GM21723 (cell line): ENCODE measurements around the gene EPHA4.

ENCODE experiments used
- ATAC-seq: cut with Tn5 transposase; IDR thresholded peaks from one replicate; pipeline ENCODE4 v1.9.1; 2021; ENCODE audit warnings: mild to moderate bottlenecking, moderate library complexity; ENCODE audit not compliant: unreplicated experiment

EPHA4 gene

DNA sequence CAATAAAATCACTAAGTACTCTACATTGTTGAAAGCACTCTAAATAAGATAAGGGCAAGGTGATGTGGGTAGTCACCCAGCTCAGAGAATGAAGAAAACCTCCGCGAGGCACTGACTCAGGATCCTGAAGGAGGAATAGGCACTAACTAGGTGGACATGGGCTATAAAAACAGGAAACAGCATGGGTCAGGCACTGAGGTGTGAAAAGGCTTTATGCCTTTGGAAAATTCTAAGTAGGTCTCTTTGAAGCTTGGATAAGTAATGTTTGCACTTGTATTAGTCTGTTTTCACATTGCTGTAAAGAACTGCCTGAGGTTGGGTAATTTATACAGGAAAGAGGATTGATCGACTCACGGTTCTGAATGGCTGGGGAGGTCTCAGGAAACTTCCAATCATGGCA is 161.6 kb downstream of the EPHA4 start:
- ATAC-seq, result no peak

DNA sequence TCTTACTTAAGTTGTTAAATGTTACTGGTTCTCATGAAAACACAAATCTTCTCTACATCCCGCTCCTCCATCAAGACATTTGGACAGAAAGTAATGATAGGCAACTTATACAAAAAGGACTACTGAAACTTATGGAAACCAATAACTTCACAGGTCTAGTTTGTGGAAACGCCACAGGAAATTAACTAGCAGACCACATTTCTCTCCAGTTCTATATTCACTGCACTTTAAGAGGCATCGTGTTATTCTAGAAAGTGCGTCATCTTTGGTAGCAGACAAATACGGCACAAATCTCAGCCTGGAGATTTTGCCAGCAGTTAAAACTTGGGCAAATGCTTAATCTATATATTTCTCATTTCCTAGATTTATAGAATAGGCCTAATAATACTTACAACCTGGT is 164.3 kb downstream of the EPHA4 start:
- no peak for ATAC-seq

GRCh38 chr2:221405521-221405920 is 166.6 kb downstream of the EPHA4 start:
- no peak for ATAC-seq

DNA sequence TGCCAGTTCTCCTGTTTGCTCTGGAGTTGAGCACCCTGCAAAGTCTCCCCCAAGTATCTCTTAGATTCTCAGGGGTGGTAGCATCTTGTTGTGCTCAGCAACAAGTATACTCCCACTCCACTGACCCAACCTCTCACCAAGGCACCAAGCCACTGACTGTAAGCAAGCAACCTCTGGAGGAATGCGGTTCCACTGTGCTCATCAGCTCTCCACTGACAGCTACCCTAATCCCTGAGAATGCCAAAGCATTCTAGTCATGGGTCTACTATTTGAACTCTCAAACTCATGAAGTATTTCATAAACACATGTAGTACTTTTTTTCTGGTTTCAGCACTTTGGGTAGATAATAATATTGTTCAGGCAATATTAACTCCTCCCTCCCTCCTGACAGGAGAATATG is 170.0 kb downstream of the EPHA4 start:
- ATAC-seq, result no peak

- ATAC-seq, result no peak
Measured at GRCh38 chr2:221400411-221400810, 171.7 kb downstream of the EPHA4 start.

DNA sequence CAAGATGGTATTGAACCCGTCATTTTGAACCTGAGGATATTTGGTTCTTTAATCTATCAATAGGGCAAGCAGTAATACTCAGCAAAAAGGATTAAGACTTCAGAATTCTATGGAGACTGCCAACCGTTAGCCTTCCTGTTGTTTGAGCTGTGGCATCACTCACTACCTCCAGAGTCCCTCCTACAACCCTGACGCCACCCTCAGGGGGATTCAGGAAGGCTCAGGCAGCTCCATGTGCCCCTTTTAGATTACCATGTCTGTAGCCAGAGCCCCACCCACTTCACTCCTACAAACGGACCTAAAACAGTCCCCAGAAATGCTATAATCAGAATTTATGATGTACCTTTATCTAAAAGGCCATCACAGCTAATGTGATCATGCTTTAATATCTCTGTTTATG is 172.9 kb downstream of the EPHA4 start:
- no peak for ATAC-seq

GRCh38 chr2:221397187-221397586 is 174.9 kb downstream of the EPHA4 start:
- ATAC-seq, result no peak

GRCh38 chr2:221392228-221392881 is 179.7 kb downstream of the EPHA4 start:
- no peak for ATAC-seq

DNA sequence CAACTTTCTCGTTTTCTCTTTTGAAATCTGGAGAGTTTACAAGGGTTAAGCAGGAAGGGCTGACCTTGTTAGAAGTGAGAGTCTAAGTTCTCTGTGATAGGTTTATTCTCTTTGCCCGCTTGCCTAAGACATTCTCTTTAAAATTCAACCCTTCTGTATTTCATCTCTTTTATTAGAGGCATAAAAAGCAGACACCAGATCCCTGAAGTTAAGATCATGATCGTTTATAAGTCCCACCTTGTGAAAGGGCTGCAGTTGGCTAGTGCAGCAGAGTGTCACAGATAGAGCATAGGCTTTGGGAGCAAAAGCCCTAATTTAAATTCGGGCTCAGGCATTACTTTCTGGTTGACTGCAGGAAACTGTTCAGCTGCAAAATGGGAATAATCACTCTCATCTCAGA is 181.2 kb downstream of the EPHA4 start:
- no peak for ATAC-seq

DNA sequence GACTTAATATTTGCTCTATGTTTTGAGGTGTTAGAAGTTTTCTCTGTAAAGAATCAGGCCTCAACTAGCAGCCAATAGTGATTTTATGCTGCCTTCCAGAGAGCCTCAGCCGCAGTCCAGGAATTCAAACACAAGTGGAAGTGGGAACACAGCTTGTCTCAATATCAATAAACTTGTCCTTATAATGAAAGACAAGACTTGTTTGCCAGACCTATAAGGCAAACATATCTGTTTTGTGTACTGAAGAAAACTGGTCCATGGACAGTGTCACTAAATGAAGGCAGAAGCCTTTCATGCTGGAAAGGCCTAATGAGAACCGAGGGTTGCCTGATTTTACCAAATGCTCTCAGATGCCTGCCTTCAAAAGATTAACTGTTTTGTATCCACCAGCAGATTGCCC is 182.2 kb downstream of the EPHA4 start:
- ATAC-seq, result no peak

DNA sequence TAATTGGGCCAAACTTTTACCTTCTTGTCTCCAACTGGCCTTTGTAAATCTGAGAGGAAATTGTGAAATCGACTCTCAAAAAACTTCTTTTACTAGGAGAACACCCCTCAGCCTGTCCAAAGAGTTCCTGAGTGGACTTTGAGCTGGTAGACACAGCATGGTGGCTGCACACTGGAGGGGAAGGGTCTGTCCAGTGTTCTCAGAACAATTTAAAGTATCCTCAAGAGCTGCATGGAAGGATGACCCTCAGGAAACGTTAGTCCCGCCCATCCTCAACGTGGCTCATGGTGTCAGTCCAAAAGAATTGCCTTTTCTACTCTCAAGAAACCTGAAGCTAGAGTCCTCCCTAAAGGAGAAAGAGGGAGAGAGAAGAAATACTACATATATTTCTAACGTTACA is 182.7 kb downstream of the EPHA4 start:
- ATAC-seq, result no peak

- no peak for ATAC-seq
Measured at GRCh38 chr2:221388891-221389290, 183.2 kb downstream of the EPHA4 start.

DNA sequence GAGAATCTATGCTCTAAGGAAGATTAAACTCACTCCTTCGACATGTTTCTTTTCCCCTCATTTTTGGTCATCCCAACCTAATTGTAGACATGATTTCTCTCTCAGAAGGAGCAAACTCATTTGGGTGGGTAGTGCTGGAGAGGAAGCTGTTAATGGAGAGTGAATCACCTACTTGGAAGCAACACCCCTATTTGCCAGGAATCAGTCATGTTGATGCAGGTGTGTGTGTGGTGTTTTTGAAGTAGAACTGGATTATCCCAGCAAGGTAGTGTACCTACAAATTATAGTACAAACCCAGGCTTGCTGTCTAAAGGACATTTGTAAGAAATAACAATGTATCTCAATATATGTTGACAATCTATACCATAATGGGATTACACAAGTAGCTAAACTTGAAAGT is 186.4 kb downstream of the EPHA4 start:
- ATAC-seq, result no peak

DNA sequence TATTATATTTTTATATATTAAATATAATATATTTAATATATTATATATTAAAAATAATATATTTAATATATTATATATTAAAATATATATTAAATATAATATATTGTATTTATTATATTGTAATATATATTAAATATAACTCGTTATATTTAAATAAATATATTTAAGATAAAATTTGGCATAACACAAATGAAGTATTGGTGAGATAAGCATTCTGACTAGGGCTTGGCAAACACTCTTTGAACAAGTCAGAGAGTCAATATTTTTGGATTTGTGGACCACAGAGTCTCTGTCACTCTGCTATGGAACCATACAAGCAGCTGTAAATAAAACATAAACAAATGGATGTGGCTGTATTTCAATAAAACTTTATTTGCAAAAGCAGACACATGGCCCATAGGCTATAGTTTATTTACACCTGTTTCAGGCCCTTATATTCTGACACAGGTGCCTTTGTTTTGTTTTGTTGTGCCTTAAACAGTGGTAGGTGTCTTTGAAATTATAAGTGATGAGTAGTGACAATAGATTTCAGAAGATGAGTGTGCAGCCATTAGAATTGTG is 190.1 kb downstream of the EPHA4 start:
- ATAC-seq, result no peak

DNA sequence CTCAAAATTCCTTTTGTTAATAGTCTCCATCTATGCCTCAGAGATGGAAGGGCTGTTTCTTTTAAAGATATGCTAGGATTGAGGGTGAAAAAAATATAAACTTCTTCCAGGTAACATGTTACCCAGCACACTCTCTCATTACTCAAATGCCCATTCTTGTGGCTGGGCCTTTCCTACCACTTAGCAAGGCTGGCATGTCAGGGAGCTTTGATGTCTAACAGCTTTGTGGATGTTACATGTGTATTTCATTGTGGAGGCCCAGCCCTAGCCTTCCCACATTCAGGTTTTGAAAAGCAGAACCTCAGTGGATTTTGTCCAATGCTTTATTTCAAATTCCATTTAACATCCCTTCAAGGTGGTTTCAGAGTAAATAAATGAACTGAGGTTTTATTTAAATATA is 191.4 kb downstream of the EPHA4 start:
- no peak for ATAC-seq

DNA sequence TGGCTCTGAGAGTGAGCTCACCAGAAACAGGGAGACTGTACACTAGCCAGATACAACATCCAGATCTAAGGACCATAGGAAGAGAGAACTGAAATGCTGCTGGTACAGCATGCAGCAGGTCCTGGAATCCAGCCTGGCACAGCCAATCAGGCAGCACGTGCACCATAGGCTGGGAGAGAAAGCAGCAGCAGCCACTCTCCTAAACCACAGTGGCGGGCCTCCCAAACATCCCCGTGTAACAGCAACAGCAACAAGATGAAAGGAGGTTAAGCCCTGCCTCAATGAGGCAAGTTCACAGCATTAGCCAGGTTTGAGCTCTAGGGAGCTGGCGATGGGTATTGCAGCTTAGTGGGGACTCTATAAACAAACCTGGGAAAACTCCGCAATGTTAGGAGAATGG is 192.0 kb downstream of the EPHA4 start:
- ATAC-seq, result no peak

GRCh38 chr2:221377597-221377996 is 194.5 kb downstream of the EPHA4 start:
- no peak for ATAC-seq

GRCh38 chr2:221377066-221377465 is 195.0 kb downstream of the EPHA4 start:
- no peak for ATAC-seq

DNA sequence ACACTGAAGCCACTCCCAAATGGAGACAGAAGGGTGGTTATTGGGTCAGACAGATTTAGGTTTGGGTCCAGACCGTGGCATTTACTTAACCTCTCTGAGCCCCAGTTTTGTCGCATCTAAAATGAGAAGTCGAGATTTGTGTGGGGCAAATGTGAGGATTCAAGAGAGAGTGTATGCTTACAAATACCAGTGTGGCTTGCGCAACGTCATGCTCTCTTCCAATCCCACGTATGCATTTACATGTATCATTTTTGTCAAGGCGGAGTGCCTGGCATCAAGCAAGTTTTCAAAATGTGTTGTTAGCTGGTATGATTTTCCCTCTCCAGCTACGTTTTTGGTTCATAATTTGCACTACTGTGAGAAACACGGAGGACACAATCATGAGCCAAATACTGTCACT is 197.9 kb downstream of the EPHA4 start:
- ATAC-seq, result no peak

DNA sequence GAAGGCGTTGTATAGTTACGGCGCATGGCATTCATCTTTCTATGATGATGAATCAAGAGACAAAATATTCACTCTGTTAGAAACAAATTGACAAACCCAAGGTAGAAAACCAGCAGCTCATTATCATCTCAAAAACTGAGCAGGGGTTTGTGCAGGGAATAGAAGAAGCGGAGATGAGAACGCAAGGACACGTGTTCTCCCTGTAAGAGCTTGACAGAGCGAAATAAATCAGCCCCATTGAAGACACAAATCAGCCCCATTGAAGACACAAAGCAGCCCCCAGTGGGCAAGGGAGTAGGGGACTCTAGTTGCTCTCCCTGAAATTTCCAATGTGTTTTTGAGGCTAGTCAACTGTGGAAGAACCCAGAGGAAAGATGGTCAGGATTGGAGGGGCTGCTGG is 199.2 kb downstream of the EPHA4 start:
- ATAC-seq, result no peak

GRCh38 chr2:221372159-221372884 is 199.8 kb downstream of the EPHA4 start:
- ATAC-seq, result no peak

DNA sequence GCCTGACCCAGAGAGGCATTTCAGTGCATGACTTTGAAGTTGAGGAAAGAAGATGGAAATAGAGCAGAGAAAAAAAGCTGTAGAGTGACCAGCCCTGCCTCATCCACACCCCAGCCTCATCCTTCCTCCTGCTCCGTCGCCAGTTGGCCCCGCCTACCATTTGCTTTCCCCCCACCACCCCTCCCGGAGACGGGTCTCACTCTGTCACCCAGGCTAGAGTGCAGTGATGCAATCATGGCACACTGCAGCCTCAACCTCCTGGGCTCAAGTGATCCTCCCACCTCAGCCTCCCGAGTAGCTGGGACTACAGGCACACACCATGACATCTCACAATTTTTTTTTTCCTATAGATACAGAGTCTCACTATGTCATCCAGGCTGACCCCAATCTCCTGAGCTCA is 200.8 kb downstream of the EPHA4 start:
- ATAC-seq, result no peak

GRCh38 chr2:221370857-221371211 is 201.3 kb downstream of the EPHA4 start:
- no peak for ATAC-seq
